Measurements from ENCODE around the gene DCP1B. TPM values are rescaled to one million over a fixed set of nuclear protein-coding genes. Genes with fewer than 3 reads are reported as not detected.

Gene DCP1B
- total RNA-seq, 1 experiment from 2014 or later, result 10.9 TPM

DNA sequence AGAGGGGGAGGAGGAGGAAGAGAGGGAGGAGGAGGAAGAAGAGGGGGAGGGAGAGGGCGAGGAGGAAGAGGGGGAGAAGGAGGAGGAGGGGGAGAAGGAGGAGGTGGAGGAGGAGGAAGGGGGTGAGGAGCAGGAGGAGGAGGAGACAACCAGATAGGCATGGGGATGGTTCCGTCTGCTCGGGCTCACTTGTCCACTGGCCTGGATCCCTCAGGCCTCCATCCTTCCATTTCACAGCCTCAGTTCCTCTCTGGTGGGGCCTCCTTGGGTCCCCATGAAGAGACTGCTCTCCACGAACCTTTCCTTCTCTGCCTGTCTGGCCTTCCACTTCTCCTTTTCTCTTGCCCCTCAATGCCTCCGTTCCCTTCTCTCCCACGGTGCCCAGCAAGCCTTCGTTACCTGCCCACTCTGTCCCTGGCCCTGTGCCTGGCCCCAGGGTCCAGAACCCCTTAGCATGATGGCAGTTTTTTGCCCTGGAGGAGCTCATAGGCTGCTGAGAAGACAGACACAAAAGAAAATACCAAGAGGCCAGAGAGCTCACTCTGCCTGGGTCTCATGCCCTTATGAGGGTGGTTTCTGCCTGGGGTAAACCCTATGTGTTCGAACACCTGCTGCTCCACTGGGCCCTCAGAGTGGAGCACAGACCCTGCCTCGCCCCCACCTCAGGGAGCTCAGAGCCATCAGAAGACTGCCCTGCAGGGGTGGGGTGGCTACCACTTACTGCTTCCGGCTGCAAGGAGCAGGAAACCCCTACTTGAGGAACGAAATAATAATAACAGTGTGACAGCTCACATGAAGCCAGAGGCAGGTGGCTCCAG, 74.1 kb downstream of the DCP1B start:
- in situ Hi-C loops (cut with HindIII; ENCODE audit: low pct_unique_long_range_greater_than_20kb, low sequenced_read_pairs), result no loop called here
- DNase-seq (ENCODE audit: low read depth, low spot score), result no peak

- in situ Hi-C loops (cut with HindIII; ENCODE audit: low pct_unique_long_range_greater_than_20kb, low sequenced_read_pairs), result no loop called here
- DNase-seq (ENCODE audit: low read depth, low spot score), result no peak
These were observed 74.8 kb downstream of the DCP1B start for GRCh38 chr12:1929241-1929984.

DNA sequence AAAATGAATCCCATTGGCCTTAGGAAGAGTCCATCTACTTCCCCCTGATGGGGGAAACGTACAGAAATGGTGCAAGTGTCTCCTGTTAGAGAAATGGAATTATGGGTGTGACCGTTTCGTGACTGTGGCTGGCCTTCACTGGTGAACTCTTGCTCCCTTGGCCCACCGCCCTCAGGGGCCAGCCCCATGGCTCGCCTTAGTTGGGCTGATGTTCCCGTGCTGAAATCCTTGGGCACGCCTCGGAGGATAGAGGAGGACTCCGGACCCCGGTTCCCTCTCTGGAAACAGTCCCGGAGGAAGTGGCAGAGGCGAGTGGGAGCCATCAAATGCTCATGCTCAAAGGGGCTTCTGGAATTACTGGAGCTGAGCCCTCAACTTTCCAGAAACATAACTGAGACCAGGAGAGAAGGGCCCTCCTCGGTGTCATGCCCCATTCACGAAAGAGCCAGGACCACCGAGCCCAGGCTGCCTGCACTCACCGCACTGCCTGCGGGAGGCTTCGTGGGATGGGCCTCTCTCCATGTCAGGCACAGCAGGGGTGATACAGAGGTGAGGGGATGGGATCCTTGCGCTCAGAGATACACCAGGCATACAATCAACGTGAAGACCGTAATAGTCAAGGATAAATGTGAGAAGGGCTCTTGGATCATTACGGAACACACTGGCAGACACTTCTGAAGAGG, 75.7 kb downstream of the DCP1B start:
- in situ Hi-C loops (cut with HindIII; ENCODE audit: low pct_unique_long_range_greater_than_20kb, low sequenced_read_pairs), result no loop called here
- DNase-seq (ENCODE audit: low read depth, low spot score), result no peak

- DNase-seq (ENCODE audit: low read depth, low spot score), result no peak
- in situ Hi-C loops (cut with HindIII; ENCODE audit: low pct_unique_long_range_greater_than_20kb, low sequenced_read_pairs), result no loop called here
These were observed 76.4 kb downstream of the DCP1B start for GRCh38 chr12:1927751-1928351.

GRCh38 chr12:1927051-1927680, 77.1 kb downstream of the DCP1B start:
- DNase-seq (ENCODE audit: low read depth, low spot score), result no peak
- in situ Hi-C loops (cut with HindIII; ENCODE audit: low pct_unique_long_range_greater_than_20kb, low sequenced_read_pairs), result no loop called here

- DNase-seq (ENCODE audit: low read depth, low spot score), result no peak
- in situ Hi-C loops (cut with HindIII; ENCODE audit: low pct_unique_long_range_greater_than_20kb, low sequenced_read_pairs), result no loop called here
These were observed 78.0 kb downstream of the DCP1B start for GRCh38 chr12:1926251-1926657.

- in situ Hi-C loops (cut with HindIII; ENCODE audit: low pct_unique_long_range_greater_than_20kb, low sequenced_read_pairs), result no loop called here
These were observed 78.6 kb downstream of the DCP1B start for GRCh38 chr12:1925684-1926006.

DNA sequence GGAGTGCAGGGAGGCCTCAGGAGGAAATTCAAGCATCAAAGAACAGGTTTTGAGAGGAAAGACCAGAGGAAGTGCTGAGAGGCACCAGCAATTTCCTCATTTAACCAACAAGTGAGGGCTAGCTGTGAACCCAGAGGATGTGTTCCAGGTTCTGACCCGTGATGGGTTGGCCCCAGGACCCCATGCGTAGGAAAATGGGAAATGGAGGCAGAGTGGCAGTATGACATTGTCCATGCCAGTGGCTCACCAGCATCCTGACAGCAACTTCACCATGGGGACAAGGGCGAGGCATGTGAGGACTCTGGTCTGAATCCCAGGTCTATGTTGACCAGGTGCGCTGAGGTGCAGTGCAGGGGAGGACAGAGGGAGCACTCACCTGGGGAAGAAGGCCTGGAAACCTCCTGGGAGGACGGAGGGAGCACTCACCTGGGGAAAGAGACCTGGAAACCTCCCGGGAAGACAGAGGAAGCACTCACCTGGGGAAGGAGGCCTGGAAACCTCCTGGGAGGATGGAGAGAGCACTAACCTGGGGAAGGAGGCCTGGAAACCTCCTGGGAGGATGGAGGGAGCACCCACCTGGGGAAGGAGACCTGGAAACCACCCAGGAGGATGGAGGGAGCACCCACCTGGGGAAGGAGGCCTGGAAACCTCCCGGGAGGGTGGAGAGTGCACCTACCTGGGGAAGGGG, 79.1 kb downstream of the DCP1B start:
- in situ Hi-C loops (cut with HindIII; ENCODE audit: low pct_unique_long_range_greater_than_20kb, low sequenced_read_pairs), result no loop called here
- no peak for DNase-seq (ENCODE audit: low read depth, low spot score)

More at GRCh38 chr12:1925684-1926006, 78.6 kb downstream of the DCP1B start:
- DNase-seq (ENCODE audit: low read depth, low spot score), result no peak

- in situ Hi-C loops (cut with HindIII; ENCODE audit: low pct_unique_long_range_greater_than_20kb, low sequenced_read_pairs), result no loop called here
- DNase-seq (ENCODE audit: low read depth, low spot score), result no peak
These were observed 81.3 kb downstream of the DCP1B start for GRCh38 chr12:1922985-1923384.

DNA sequence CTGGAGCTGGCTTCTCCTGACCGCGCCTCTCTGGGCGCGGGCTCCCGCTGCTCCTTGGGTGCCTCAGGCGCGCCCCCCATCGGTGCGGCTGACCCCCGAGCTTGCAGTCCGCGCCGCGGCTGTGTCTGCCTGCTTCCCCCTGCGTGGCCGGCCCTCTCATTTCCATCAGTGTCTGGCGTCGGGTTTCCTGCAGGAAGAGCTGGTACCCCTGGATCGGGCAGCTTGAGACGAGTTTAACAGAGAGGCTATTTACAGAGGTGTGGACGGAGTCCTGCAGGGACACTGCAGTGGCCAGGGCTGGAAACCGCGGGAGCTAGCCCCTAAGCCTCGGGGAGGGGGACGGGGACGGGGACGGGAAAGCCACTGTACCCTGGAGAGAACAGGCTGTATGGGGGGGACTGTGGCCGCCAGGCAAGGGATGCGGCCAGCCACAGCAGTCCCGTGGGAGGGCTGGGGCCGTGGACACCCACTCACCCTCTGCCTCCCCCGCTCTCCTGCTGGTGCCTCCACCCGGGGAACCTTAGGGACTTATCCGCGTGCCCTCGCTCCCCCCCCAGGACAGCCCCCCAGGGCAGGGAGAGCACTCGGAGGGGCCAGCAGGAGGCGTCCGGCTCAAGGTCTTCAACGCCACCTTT, 82.1 kb downstream of the DCP1B start:
- in situ Hi-C loops (cut with HindIII; ENCODE audit: low pct_unique_long_range_greater_than_20kb, low sequenced_read_pairs), result no loop called here
- no peak for DNase-seq (ENCODE audit: low read depth, low spot score)

DNA sequence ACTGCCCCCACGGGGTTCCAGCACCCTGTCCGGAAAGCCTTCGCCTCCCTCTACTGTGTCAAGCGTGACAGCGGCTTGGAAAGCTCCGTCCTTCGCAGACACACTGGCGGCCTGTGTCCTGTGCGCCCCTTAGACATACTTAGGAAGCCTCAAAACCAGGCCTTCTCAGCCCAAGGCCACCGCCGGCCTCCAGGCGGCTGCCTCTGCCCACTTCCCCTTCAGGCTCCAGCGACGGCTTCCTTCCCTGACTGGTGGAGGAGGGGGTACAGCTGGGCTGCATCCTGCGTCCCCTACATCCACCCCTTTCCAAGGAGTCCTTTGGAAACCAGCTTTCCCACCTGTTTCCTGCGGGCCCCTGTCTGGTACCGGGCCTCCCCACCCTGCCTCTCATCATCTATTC, 83.3 kb downstream of the DCP1B start:
- in situ Hi-C loops (cut with HindIII; ENCODE audit: low pct_unique_long_range_greater_than_20kb, low sequenced_read_pairs), result no loop called here

DNA sequence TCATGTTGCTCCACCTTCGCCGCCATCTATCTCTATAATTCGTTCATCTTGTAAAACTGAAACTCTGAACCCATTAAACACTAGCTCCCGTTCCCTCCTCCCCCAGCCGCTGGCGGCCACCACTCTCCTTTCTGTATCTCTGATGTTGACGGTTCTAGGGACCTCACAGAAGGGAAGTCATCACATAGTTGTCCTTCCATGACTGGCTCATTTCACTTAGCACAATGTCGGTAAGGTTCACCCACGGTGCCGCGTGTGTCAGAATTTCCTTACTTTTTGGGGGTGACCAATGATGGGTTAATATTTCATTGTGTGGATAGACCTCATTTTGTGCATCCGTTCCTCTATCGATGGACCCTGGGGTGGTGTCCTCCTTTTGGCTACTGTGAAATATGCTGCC, 83.8 kb downstream of the DCP1B start:
- DNase-seq (ENCODE audit: low read depth, low spot score), result no peak
- in situ Hi-C loops (cut with HindIII; ENCODE audit: low pct_unique_long_range_greater_than_20kb, low sequenced_read_pairs), result no loop called here

More for the DNA sequence above, 83.3 kb downstream of the DCP1B start:
- DNase-seq (ENCODE audit: low read depth, low spot score), result no peak

DNA sequence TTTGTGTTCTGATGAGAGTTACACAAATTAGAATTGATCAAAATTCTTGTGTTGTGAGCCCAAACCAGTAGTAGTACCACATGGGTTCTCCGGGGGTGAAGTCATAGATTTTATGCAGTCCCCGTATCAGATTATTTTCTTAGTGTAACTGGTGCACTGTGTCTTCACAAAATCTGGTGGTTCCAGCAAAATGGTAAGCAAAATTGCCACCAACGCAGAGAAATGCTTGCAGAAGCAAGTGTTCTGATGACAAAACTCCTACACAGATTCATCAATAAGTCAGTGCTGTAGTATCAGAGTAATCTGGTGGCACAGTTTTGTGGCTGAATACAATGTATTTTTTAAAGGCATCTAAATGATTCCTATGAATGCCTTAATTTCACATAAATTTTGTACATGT, 84.5 kb downstream of the DCP1B start:
- no peak for DNase-seq (ENCODE audit: low read depth, low spot score)
- in situ Hi-C loops (cut with HindIII; ENCODE audit: low pct_unique_long_range_greater_than_20kb, low sequenced_read_pairs), result no loop called here

DNA sequence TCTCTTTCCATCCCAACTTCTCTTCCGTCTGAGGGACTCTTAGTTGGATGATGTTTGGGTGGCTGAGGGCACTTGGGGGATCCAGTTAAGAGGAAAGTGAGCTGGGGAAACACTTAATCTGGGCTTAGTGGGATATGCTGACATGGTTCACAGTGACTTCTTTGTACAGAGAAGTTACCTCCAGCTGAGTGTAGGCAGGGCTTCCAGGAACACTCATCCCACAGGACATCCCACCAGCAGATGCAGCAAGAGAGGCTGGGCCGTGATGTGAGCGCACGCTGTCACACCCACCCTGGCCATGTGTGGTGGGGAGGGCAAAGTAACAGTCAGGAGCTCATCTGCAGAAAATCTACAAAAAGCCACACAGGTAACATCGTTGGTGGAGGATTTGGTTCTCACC, 85.0 kb downstream of the DCP1B start:
- no peak for DNase-seq (ENCODE audit: low read depth, low spot score)
- in situ Hi-C loops (cut with HindIII; ENCODE audit: low pct_unique_long_range_greater_than_20kb, low sequenced_read_pairs), result no loop called here

- in situ Hi-C loops (cut with HindIII; ENCODE audit: low pct_unique_long_range_greater_than_20kb, low sequenced_read_pairs), result no loop called here
- no peak for DNase-seq (ENCODE audit: low read depth, low spot score)
These were observed 85.4 kb downstream of the DCP1B start for GRCh38 chr12:1918884-1919236.

DNA sequence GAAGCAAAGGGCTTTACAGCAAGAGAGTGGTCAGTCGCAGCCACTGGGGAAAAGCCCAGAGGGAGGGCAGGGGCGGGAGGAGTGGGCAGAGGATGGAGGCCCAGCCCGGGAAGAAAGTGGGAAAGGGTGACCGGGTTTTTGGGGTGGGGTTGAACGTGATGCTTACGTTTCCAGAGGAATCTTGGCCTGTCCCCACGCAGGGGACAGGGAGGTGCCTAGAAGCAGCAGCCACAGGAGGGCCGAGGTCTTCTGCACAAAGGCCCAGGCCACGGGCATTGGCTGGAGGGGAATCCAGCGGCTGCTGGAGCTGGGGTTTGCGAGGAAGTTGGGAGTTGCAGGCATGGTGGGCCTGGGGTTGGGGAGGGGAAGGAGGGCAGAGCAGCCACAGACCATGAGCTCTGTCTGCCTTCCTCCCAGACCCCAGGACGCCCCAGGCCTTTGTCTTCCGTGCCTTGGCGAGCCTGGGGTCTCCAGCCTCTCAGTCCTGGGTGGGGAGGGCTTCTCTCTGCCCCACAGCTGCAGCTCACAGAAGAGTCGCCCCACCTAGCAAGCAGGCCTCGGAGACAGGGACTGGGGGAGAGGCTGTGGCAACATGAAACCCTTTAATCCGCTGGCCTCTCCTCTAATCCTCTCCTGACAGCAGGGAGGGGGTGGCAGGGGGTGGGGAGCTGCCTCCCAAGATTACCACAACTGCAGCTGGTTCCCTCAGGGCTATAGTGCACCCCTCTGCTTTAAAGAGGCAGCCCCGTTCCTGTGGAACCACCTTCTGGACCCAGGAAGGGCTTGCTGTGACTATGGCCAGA, 86.0 kb downstream of the DCP1B start, which contains the start of gene CACNA2D4:
Gene CACNA2D4, minus strand, starts transcription at position 572 of the 803 bp plus-strand sequence. Its CDS starts 179 bp downstream, at position 393.
- DNase-seq (ENCODE audit: low read depth, low spot score), result no peak
- in situ Hi-C loops (cut with HindIII; ENCODE audit: low pct_unique_long_range_greater_than_20kb, low sequenced_read_pairs), result no loop called here
